Prostate gland (tissue), 2 donors: ENCODE data around the gene TAGLN. TPM values are rescaled to one million over a fixed set of nuclear protein-coding genes. Genes with fewer than 3 reads are reported as not detected.

ENCODE experiments used
- DNase-seq: peaks from one replicate; pipeline ENCODE4 v3.0.0-alpha.2; 2019; ENCODE audit warnings: low spot score
- H3K27ac ChIP-seq, 2 donors: fragments of 200-600 bp; sonication (generic); 2 replicates each; pipeline ENCODE4 v1.5.1; 2017 to 2019
- H3K27me3 ChIP-seq: fragments of 200-600 bp; sonication (generic); replicated peaks from 2 replicates; pipeline ENCODE4 v1.5.1; 2019; ENCODE audit not compliant: insufficient read depth
- H3K36me3 ChIP-seq, 2 donors: fragments of 200-600 bp; sonication (generic); 1 replicate in 1 of 2; 2 replicates in 1 of 2; pipeline versions ENCODE4 v1.5.1 to v1.8.1; 2017 to 2019
- H3K4me1 ChIP-seq: fragments of 200-600 bp; sonication (generic); replicated peaks from 2 replicates; pipeline ENCODE4 v1.5.1; 2019
- H3K4me3 ChIP-seq, 2 donors: fragments of 200-600 bp; sonication (generic); 2 replicates each; pipeline ENCODE4 v1.5.1; 2017 to 2019
- H3K9me3 ChIP-seq: fragments of 200-600 bp; sonication (generic); 2 replicates; pipeline ENCODE4 v1.5.1; 2017
- CTCF ChIP-seq, 4 experiments: fragments of 200-600 bp in 2 of 4; fragments of 450-650 bp in 2 of 4; sonication (generic) in 2 of 4; IDR thresholded peaks; 1 replicate in 3 of 4; 2 replicates in 1 of 4; pipeline ENCODE4 v1.5.1; 2016 to 2019; ENCODE audit warnings: antibody characterized with exemption in 4 of 4, mild to moderate bottlenecking in 2 of 4, moderate library complexity in 2 of 4
- POLR2A ChIP-seq: fragments of 450-650 bp; IDR thresholded peaks from one replicate; pipeline ENCODE4 v1.6.1; 2016; ENCODE audit warnings: antibody characterized with exemption, mild to moderate bottlenecking
- POLR2AphosphoS5 ChIP-seq: sonication (generic); formaldehyde crosslinking; IDR thresholded peaks from one replicate; pipeline ENCODE4 v1.6.1; 2017; ENCODE audit warnings: antibody characterized with exemption
- WGBS: methylation state at CpG from one replicate; pipeline ENCODE4 v1.1.5; 2018; 5-methylcytosine and 5-hydroxymethylcytosine counted together
- intact Hi-C: fragments of 100-400 bp; cut with DNase I; formaldehyde crosslinking; loops from one replicate; pipeline ENCODE4 v1.14.2; 2022
- total RNA-seq, 2 donors: library from RNA; depleted of rRNA; stranded (reverse); fragments of >200 nt; gene quantifications; one replicate each; pipeline ENCODE4 v1.1.0, GENCODE V29; 2016

The TAGLN gene
- total RNA-seq, 2 donors from 2014 or later: 2,153 to 2,440 TPM

GRCh38 chr11:117160826-117161225 lies 38.3 kb upstream of the TAGLN start:
- 86% methylated on average over 2 of the region's 2 CpGs for WGBS
- Histone ChIP-seq H3K27ac (no peak overlapping the region), H3K4me3 (no peak overlapping the region), H3K9me3 (no peaks in the 10 kb centered on the region), H3K36me3 (peaks cover 0 to 4% of the 10 kb centered on the region in 2 donors), H3K4me1 (no peaks in the 10 kb centered on the region), H3K27me3 (no peaks in the 10 kb centered on the region)
- DNase-seq: no peak
- intact Hi-C loops: no loop called here
- no peak for TF ChIP-seq CTCF (IDR thresholded peaks at IDR 0.05)
- TF ChIP-seq POLR2AphosphoS5: no peak

GRCh38 chr11:117166491-117166890 lies 32.7 kb upstream of the TAGLN start:
- Histone ChIP-seq H3K4me1 (no peaks in the 10 kb centered on the region), H3K27ac (no peak overlapping the region), H3K4me3 (no peak overlapping the region), H3K27me3 (no peaks in the 10 kb centered on the region), H3K36me3 (peaks cover 0 to 7% of the 10 kb centered on the region in 2 donors), H3K9me3 (no peaks in the 10 kb centered on the region)
- WGBS: 56% methylated on average over 1 of the region's 1 CpG
- no peak for DNase-seq
- intact Hi-C loops: no loop called here
- TF ChIP-seq POLR2A: no peak
- no peak for TF ChIP-seq CTCF (IDR thresholded peaks at IDR 0.05)
- no peak for TF ChIP-seq POLR2AphosphoS5

GRCh38 chr11:117169736-117170135 lies 29.4 kb upstream of the TAGLN start:
- TF ChIP-seq POLR2AphosphoS5 (no peak), CTCF (IDR thresholded peaks at IDR 0.05) (no peak), POLR2A (no peak)
- Histone ChIP-seq H3K27ac (no peak overlapping the region), H3K9me3 (no peaks in the 10 kb centered on the region), H3K4me3 (no peak overlapping the region), H3K27me3 (no peaks in the 10 kb centered on the region), H3K4me1 (no peaks in the 10 kb centered on the region), H3K36me3 (peaks cover 0 to 3% of the 10 kb centered on the region in 2 donors)
- no peak for DNase-seq
- WGBS: 55% methylated on average over 2 of the region's 2 CpGs
- intact Hi-C loops: no loop called here

GRCh38 chr11:117170210-117170609 lies 29.0 kb upstream of the TAGLN start:
- Histone ChIP-seq H3K9me3 (no peaks in the 10 kb centered on the region), H3K4me3 (no peak overlapping the region), H3K27ac (no peak overlapping the region), H3K4me1 (no peaks in the 10 kb centered on the region), H3K27me3 (no peaks in the 10 kb centered on the region), H3K36me3 (peaks cover 0 to 3% of the 10 kb centered on the region in 2 donors)
- DNase-seq: no peak
- TF ChIP-seq POLR2AphosphoS5 (no peak), POLR2A (no peak), CTCF (IDR thresholded peaks at IDR 0.05) (no peak)
- 57% methylated on average over 9 of the region's 9 CpGs for WGBS
- intact Hi-C loops: no loop called here

- no peak for DNase-seq
- no peaks in the 10 kb centered on the region for H3K4me1 ChIP-seq
- no peaks in the 10 kb centered on the region for H3K27me3 ChIP-seq
- H3K9me3 ChIP-seq: no peaks in the 10 kb centered on the region
- 90% methylated on average over 2 of the region's 2 CpGs for WGBS
- no peak overlapping the region for H3K4me3 ChIP-seq
- TF ChIP-seq POLR2A: no peak
- TF ChIP-seq POLR2AphosphoS5: no peak
- no peak for TF ChIP-seq CTCF (IDR thresholded peaks at IDR 0.05)
- H3K27ac ChIP-seq: no peak overlapping the region
- H3K36me3 ChIP-seq: peaks cover 0 to 3% of the 10 kb centered on the region in 2 donors
- intact Hi-C loops: no loop called here
Observed at GRCh38 chr11:117171007-117171403, 28.2 kb upstream of the TAGLN start.
